Smooth muscle cell (in vitro differentiated cells): Measurements from ENCODE around the gene ANKRD61. TPM values are rescaled to one million over a fixed set of nuclear protein-coding genes. Genes with fewer than 3 reads are reported as not detected.

Experiments
- DNase-seq: peaks from one replicate; lab custom pipeline; 2025; ENCODE audit not compliant: unreplicated experiment; lab: John Stamatoyannopoulos, UW
- H2AFZ ChIP-seq: fragments of 200-600 bp; sonication (generic); 2 replicates; pipeline ENCODE4 v1.6.0; 2016; ENCODE audit warnings: antibody characterized with exemption, low read depth, mild to moderate bottlenecking
- H3F3A ChIP-seq: fragments of 200-600 bp; sonication (generic); 2 replicates; pipeline ENCODE4 v1.6.0; 2017; ENCODE audit warnings: antibody characterized with exemption, low read depth
- H3K27ac ChIP-seq: fragments of 200-600 bp; sonication (generic); 2 replicates; pipeline ENCODE4 v1.5.1; 2016; ENCODE audit warnings: low read depth, mild to moderate bottlenecking
- H3K27me3 ChIP-seq: fragments of 200-600 bp; sonication (generic); 2 replicates; pipeline ENCODE4 v1.6.1; 2016; ENCODE audit warnings: low read depth, mild to moderate bottlenecking
- H3K36me3 ChIP-seq: fragments of 200-600 bp; sonication (generic); 2 replicates; pipeline ENCODE4 v1.5.1; 2016; ENCODE audit warnings: low read depth
- H3K4me1 ChIP-seq: fragments of 200-600 bp; sonication (generic); 2 replicates; pipeline ENCODE4 v1.5.1; 2016; ENCODE audit warnings: low read depth
- H3K4me2 ChIP-seq: fragments of 200-600 bp; sonication (generic); 2 replicates; pipeline ENCODE4 v1.6.0; 2016; ENCODE audit warnings: mild to moderate bottlenecking
- H3K4me3 ChIP-seq: fragments of 200-600 bp; sonication (generic); 2 replicates; pipeline ENCODE4 v1.5.1; 2016; ENCODE audit warnings: mild to moderate bottlenecking
- H3K79me2 ChIP-seq: fragments of 200-600 bp; sonication (generic); 2 replicates; pipeline ENCODE4 v1.6.0; 2016; ENCODE audit warnings: low read depth, mild to moderate bottlenecking
- H3K9ac ChIP-seq: fragments of 200-600 bp; sonication (generic); 2 replicates; pipeline ENCODE4 v1.6.0; 2016; ENCODE audit warnings: low read depth
- H3K9me3 ChIP-seq: fragments of 200-600 bp; sonication (generic); replicated peaks from 2 replicates; pipeline ENCODE4 v1.5.1; 2016; ENCODE audit warnings: low read depth
- H4K20me1 ChIP-seq: fragments of 200-600 bp; sonication (generic); 2 replicates; pipeline ENCODE4 v1.6.0; 2016; ENCODE audit warnings: low read depth
- WGBS: methylation state at CpG from one replicate; pipeline ENCODE4 v1.1.7; 2016; ENCODE audit warnings: low lambda C conversion rate; 5-methylcytosine and 5-hydroxymethylcytosine counted together
- polyA plus RNA-seq: library from polyadenylated mRNA; unstranded; fragments of >200 nt; fragmentation: Nextera tagmentation; extraction: Ambion mirVana; gene quantifications from 2 replicates; pipeline ENCODE4 v1.2.1, GENCODE V29; 2016
- total RNA-seq: library from RNA; depleted of rRNA; stranded (reverse); fragments of >200 nt; gene quantifications from 2 replicates; pipeline ENCODE4 v1.2.3, GENCODE V29; 2014
- TF ChIP-seq, protein P1 (sequence below): fragments of 200-600 bp; sonication (generic); IDR thresholded peaks from 2 replicates; pipeline ENCODE4 v1.5.1; 2017; ENCODE audit warnings: borderline replicate concordance, mild to moderate bottlenecking, antibody characterized with exemption; ENCODE audit not compliant: insufficient read depth, poor library complexity, severe bottlenecking

The ANKRD61 gene
- total and polyA plus RNA-seq, 2 experiments from 2014 or later, result 0.16 TPM; not detected in 1

DNA sequence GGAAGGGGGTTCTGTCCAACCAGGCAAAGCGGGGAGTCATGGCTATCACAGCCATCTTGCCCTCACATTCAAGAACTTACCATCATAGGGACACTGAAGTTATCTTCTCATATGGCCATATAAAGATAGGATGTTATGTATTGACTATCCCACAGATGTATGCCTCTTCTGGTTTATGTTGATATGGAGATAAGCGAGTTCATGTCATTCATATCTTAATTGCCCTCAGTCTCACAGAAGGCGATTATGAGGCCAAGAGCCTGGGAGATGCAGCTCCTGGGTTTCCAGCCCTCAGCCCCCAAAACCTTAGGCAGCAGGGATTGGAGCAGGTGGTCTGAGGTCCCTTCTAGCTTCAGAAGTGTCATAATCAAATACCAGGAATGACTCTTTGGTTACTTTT, 8.5 kb upstream of the ANKRD61 start:
- no peaks in the 10 kb centered on the region for H3K79me2 ChIP-seq
- no peaks in the 10 kb centered on the region for H3K4me1 ChIP-seq
- H3F3A ChIP-seq, result no peaks in the 10 kb centered on the region
- 95% methylated on average over 3 of the region's 3 CpGs for WGBS
- TF ChIP-seq, protein P1, sequence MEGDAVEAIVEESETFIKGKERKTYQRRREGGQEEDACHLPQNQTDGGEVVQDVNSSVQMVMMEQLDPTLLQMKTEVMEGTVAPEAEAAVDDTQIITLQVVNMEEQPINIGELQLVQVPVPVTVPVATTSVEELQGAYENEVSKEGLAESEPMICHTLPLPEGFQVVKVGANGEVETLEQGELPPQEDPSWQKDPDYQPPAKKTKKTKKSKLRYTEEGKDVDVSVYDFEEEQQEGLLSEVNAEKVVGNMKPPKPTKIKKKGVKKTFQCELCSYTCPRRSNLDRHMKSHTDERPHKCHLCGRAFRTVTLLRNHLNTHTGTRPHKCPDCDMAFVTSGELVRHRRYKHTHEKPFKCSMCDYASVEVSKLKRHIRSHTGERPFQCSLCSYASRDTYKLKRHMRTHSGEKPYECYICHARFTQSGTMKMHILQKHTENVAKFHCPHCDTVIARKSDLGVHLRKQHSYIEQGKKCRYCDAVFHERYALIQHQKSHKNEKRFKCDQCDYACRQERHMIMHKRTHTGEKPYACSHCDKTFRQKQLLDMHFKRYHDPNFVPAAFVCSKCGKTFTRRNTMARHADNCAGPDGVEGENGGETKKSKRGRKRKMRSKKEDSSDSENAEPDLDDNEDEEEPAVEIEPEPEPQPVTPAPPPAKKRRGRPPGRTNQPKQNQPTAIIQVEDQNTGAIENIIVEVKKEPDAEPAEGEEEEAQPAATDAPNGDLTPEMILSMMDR, result no peak
- H3K4me2 ChIP-seq, result no peak overlapping the region
- peaks cover 26% of the 10 kb centered on the region for H3K36me3 ChIP-seq
- H3K9ac ChIP-seq, result no peak overlapping the region
- H3K9me3 ChIP-seq, result no peaks in the 10 kb centered on the region
- DNase-seq, result no peak
- H3K27me3 ChIP-seq, result no peaks in the 10 kb centered on the region
- no peak overlapping the region for H3K4me3 ChIP-seq
- no peaks in the 10 kb centered on the region for H4K20me1 ChIP-seq
- no peak overlapping the region for H2AFZ ChIP-seq
- no peak overlapping the region for H3K27ac ChIP-seq

GRCh38 chr7:6023974-6024435, 7.2 kb upstream of the ANKRD61 start:
- no peaks in the 10 kb centered on the region for H3K9me3 ChIP-seq
- no peaks in the 10 kb centered on the region for H3K27me3 ChIP-seq
- H3K9ac ChIP-seq, result no peak overlapping the region
- H2AFZ ChIP-seq, result no peak overlapping the region
- H3K36me3 ChIP-seq, result peaks cover 22% of the 10 kb centered on the region
- peaks cover 4% of the 10 kb centered on the region for H4K20me1 ChIP-seq
- H3K4me1 ChIP-seq, result no peaks in the 10 kb centered on the region
- TF ChIP-seq, protein P1, result no peak
- WGBS, result 93% methylated on average over 7 of the region's 7 CpGs
- no peaks in the 10 kb centered on the region for H3F3A ChIP-seq
- H3K79me2 ChIP-seq, result no peaks in the 10 kb centered on the region
- no peak overlapping the region for H3K27ac ChIP-seq
- H3K4me3 ChIP-seq, result no peak overlapping the region
- no peak overlapping the region for H3K4me2 ChIP-seq
- DNase-seq, result no peak

DNA sequence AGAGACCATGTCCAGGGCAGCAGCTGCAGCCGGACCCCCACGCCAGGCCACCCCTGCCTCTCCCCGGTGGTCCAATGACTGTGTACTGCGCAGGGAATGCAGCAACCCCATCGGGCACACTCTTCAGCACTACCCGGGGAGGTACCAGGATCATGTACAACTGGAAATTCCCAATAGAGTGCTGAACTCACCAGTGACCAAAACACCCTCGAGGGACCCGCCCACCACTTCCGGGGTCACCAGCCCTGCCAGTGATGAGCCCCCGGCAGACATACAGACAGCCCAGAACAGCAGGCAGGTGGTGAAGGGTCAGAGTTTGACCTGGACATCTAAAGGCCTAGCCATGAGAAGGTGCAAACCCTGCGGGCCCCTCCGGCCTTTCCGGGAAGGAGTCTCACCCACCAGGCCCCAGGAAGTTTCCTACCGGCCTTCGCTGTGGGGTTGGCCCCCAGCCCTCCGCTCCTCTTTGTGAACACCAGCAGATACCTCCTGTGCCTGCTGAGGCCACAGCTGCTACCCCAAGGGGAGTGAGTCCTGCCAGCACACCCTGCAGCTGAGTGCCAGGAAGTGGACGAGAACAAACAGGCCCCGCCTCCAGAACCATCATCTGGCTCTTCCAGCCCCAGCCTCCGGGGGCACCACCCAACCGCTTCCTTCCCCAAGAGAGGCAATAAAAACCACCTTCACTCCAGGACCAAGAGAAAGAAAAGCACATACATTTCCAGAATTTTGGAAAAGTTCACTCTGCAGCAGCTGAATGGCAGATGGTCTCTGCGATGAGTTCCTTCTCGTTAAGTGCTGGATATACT, 5.0 kb upstream of the ANKRD61 start:
- Histone ChIP-seq H3K4me2 (no peak overlapping the region), H3F3A (no peaks in the 10 kb centered on the region), H3K9ac (no peak overlapping the region), H3K9me3 (no peaks in the 10 kb centered on the region), H3K4me3 (no peak overlapping the region), H4K20me1 (peaks cover 7% of the 10 kb centered on the region), H3K36me3 (peaks cover 20% of the 10 kb centered on the region), H3K27me3 (no peaks in the 10 kb centered on the region), H2AFZ (no peak overlapping the region), H3K4me1 (no peaks in the 10 kb centered on the region), H3K79me2 (no peaks in the 10 kb centered on the region), H3K27ac (no peak overlapping the region)
- DNase-seq, result no peak
- WGBS, result 90% methylated on average over 22 of the region's 22 CpGs
- TF ChIP-seq, protein P1, result no peak
